Measurements from ENCODE around the gene DNAH6. TPM values are rescaled to one million over a fixed set of nuclear protein-coding genes. Genes with fewer than 3 reads are reported as not detected.

DNAH6 gene
- total and polyA plus RNA-seq, 2 of the 13 experiments (the other 11 are each of a cell fraction or from before 2014, with no cell fraction given) = 0.01 TPM; not detected in 1

GRCh38 chr2:84516234-84516986 is at the start of gene DNAH6 (continued):
- TF ChIP-seq ZXDC (CRISPR knock-in tag; IDR thresholded peaks at IDR 0.05) = no peak
- TF ChIP-seq ZNF446 (CRISPR knock-in tag; IDR thresholded peaks at IDR 0.05) = no peak
- peak; percentile 61 for TF ChIP-seq ELF1 (CRISPR knock-in tag; IDR thresholded peaks at IDR 0.05)
- TF ChIP-seq HNRNPLL (IDR thresholded peaks at IDR 0.05; ENCODE audit: low read depth, low read length, poor library complexity, severe bottlenecking) = peak; percentile 45
- TF ChIP-seq, protein P1, sequence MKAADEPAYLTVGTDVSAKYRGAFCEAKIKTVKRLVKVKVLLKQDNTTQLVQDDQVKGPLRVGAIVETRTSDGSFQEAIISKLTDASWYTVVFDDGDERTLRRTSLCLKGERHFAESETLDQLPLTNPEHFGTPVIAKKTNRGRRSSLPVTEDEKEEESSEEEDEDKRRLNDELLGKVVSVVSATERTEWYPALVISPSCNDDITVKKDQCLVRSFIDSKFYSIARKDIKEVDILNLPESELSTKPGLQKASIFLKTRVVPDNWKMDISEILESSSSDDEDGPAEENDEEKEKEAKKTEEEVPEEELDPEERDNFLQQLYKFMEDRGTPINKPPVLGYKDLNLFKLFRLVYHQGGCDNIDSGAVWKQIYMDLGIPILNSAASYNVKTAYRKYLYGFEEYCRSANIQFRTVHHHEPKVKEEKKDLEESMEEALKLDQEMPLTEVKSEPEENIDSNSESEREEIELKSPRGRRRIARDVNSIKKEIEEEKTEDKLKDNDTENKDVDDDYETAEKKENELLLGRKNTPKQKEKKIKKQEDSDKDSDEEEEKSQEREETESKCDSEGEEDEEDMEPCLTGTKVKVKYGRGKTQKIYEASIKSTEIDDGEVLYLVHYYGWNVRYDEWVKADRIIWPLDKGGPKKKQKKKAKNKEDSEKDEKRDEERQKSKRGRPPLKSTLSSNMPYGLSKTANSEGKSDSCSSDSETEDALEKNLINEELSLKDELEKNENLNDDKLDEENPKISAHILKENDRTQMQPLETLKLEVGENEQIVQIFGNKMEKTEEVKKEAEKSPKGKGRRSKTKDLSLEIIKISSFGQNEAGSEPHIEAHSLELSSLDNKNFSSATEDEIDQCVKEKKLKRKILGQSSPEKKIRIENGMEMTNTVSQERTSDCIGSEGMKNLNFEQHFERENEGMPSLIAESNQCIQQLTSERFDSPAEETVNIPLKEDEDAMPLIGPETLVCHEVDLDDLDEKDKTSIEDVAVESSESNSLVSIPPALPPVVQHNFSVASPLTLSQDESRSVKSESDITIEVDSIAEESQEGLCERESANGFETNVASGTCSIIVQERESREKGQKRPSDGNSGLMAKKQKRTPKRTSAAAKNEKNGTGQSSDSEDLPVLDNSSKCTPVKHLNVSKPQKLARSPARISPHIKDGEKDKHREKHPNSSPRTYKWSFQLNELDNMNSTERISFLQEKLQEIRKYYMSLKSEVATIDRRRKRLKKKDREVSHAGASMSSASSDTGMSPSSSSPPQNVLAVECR (CRISPR knock-in tag; IDR thresholded peaks at IDR 0.05; ENCODE audit: borderline replicate concordance) = peak; percentile 42; the same call in 1 of the 2 replicates
- peak; percentile 48 for TF ChIP-seq TEAD3 (CRISPR knock-in tag; optimal IDR thresholded peaks at IDR 0.05; ENCODE audit: borderline replicate concordance)
- TF ChIP-seq CREB1 (IDR thresholded peaks at IDR 0.05) = peak; percentile 58
- TF ChIP-seq CREB1 (CRISPR knock-in tag; IDR thresholded peaks at IDR 0.05) = no peak
- TF ChIP-seq, protein P2, sequence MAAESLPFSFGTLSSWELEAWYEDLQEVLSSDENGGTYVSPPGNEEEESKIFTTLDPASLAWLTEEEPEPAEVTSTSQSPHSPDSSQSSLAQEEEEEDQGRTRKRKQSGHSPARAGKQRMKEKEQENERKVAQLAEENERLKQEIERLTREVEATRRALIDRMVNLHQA (CRISPR knock-in tag; IDR thresholded peaks at IDR 0.05) = no peak
- TF ChIP-seq GABPB1 (CRISPR knock-in tag; IDR thresholded peaks at IDR 0.05) = peak; percentile 50; the same call in 1 of the 2 replicates
- TF ChIP-seq SAP130 (CRISPR knock-in tag; IDR thresholded peaks at IDR 0.05; ENCODE audit: low read depth) = peak; percentile 83
- no peak for TF ChIP-seq EHMT2 (IDR thresholded peaks at IDR 0.05; ENCODE audit: borderline replicate concordance, low read depth, low read length)
- TF ChIP-seq ZNF12 (CRISPR knock-in tag; IDR thresholded peaks at IDR 0.05) = no peak
- TF ChIP-seq XRCC5 (optimal IDR thresholded peaks at IDR 0.05; ENCODE audit: low read length) = peak; percentile 43
- TF ChIP-seq, protein P3, sequence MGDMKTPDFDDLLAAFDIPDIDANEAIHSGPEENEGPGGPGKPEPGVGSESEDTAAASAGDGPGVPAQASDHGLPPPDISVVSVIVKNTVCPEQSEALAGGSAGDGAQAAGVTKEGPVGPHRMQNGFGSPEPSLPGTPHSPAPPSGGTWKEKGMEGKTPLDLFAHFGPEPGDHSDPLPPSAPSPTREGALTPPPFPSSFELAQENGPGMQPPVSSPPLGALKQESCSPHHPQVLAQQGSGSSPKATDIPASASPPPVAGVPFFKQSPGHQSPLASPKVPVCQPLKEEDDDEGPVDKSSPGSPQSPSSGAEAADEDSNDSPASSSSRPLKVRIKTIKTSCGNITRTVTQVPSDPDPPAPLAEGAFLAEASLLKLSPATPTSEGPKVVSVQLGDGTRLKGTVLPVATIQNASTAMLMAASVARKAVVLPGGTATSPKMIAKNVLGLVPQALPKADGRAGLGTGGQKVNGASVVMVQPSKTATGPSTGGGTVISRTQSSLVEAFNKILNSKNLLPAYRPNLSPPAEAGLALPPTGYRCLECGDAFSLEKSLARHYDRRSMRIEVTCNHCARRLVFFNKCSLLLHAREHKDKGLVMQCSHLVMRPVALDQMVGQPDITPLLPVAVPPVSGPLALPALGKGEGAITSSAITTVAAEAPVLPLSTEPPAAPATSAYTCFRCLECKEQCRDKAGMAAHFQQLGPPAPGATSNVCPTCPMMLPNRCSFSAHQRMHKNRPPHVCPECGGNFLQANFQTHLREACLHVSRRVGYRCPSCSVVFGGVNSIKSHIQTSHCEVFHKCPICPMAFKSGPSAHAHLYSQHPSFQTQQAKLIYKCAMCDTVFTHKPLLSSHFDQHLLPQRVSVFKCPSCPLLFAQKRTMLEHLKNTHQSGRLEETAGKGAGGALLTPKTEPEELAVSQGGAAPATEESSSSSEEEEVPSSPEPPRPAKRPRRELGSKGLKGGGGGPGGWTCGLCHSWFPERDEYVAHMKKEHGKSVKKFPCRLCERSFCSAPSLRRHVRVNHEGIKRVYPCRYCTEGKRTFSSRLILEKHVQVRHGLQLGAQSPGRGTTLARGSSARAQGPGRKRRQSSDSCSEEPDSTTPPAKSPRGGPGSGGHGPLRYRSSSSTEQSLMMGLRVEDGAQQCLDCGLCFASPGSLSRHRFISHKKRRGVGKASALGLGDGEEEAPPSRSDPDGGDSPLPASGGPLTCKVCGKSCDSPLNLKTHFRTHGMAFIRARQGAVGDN (CRISPR knock-in tag; IDR thresholded peaks at IDR 0.05) = peak; percentile 42; the same call in 1 of the 2 replicates
- TF ChIP-seq RBM22 (optimal IDR thresholded peaks at IDR 0.05; ENCODE audit: low read length) = no peak
- TF ChIP-seq, protein P4, sequence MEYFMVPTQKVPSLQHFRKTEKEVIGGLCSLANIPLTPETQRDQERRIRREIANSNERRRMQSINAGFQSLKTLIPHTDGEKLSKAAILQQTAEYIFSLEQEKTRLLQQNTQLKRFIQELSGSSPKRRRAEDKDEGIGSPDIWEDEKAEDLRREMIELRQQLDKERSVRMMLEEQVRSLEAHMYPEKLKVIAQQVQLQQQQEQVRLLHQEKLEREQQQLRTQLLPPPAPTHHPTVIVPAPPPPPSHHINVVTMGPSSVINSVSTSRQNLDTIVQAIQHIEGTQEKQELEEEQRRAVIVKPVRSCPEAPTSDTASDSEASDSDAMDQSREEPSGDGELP (IDR thresholded peaks at IDR 0.05; ENCODE audit: borderline replicate concordance, low read depth) = peak; percentile 91
